Endothelial cell of umbilical vein (primary cell): ENCODE data around the gene SNPH. TPM values are rescaled to one million over a fixed set of nuclear protein-coding genes. Genes with fewer than 3 reads are reported as not detected.

ENCODE experiments used
- BruUV-seq: library from RNA; stranded (reverse); fragments of 400-500 nt; replicated peaks from 2 replicates; lab custom pipeline; 2021; lab: Mats Ljungman, UMichigan
- CTCF ChIA-PET: fragments of 300-600, 350-600 bp; sonication (Branson Sonifier 250); formaldehyde crosslinking; loops from one replicate; lab custom pipeline; 2021; ENCODE audit warnings: antibody characterized with exemption, inconsistent platforms; lab: Charles Lee
- POLR2A ChIA-PET: fragments of 300-600, 350-600 bp; sonication (Branson Sonifier 250); formaldehyde crosslinking; loops from one replicate; lab custom pipeline; 2021; ENCODE audit warnings: antibody characterized with exemption, inconsistent platforms; lab: Charles Lee
- DNase-seq: peaks from one replicate; pipeline ENCODE4 v3.0.0-alpha.2; 2011; ENCODE audit warnings: low read depth, low spot score
- FAIRE-seq: peaks from 2 replicates; lab custom pipeline; 2011; peaks lifted over from hg19 to GRCh38; lab: Jason Lieb, UNC
- H2AFZ ChIP-seq: 2 replicates; pipeline ENCODE4 v1.6.0; 2012; ENCODE audit warnings: low read depth, low read length, control low read depth, inconsistent platforms
- H3K27ac ChIP-seq: 2 replicates; pipeline ENCODE4 v1.5.1; 2011; ENCODE audit warnings: low read depth, mild to moderate bottlenecking, control low read depth, low read length, moderate library complexity; ENCODE audit not compliant: insufficient read depth
- H3K27me3 ChIP-seq, 2 experiments: 2 replicates each; pipeline versions ENCODE4 v1.6.0 to v1.6.1; 2011; ENCODE audit warnings: low read length in 2 of 2, mixed read lengths in 1 of 2; ENCODE audit not compliant: control insufficient read depth in 2 of 2, insufficient read depth in 2 of 2
- H3K36me3 ChIP-seq, 2 experiments: 2 replicates in 1 of 2; 3 replicates in 1 of 2; pipeline ENCODE4 v1.5.1; 2011; ENCODE audit warnings: low read length in 2 of 2, mild to moderate bottlenecking in 1 of 2, moderate library complexity in 1 of 2; ENCODE audit not compliant: control insufficient read depth in 2 of 2, insufficient read depth in 2 of 2; ENCODE audit errors: extremely low read depth in 1 of 2
- H3K4me1 ChIP-seq: 3 replicates; pipeline ENCODE4 v1.5.1; 2011; ENCODE audit warnings: mild to moderate bottlenecking, low read length; ENCODE audit not compliant: control insufficient read depth, insufficient read depth; ENCODE audit errors: extremely low read depth
- H3K4me2 ChIP-seq: 2 replicates; pipeline ENCODE4 v1.6.1; 2011; ENCODE audit warnings: low read length, control low read depth, mixed read lengths; ENCODE audit not compliant: insufficient read depth
- H3K4me3 ChIP-seq, 3 experiments: fragments of 200-600 bp in 1 of 3; sonication (generic), shearing (Covaris generic) in 1 of 3; replicated peaks in 1 of 3; 2 replicates each; pipeline ENCODE4 v1.5.1; 2011 to 2016; ENCODE audit warnings: control low read depth in 3 of 3, low read length in 3 of 3, mild to moderate bottlenecking in 2 of 3, inconsistent platforms in 1 of 3, low read depth in 1 of 3, moderate library complexity in 1 of 3; ENCODE audit not compliant: insufficient read depth in 1 of 3
- H3K79me2 ChIP-seq: 2 replicates; pipeline ENCODE4 v1.6.0; 2012; ENCODE audit warnings: low read length, inconsistent platforms; ENCODE audit not compliant: control insufficient read depth, insufficient read depth
- H3K9ac ChIP-seq: replicated peaks from 2 replicates; pipeline ENCODE3; 2011; ENCODE audit warnings: low read length, control low read depth; ENCODE audit not compliant: insufficient read depth; ENCODE audit errors: extremely low read depth
- H3K9me1 ChIP-seq: replicated peaks from 3 replicates; pipeline ENCODE4 v1.6.0; 2011; ENCODE audit warnings: mild to moderate bottlenecking, low read length; ENCODE audit not compliant: control insufficient read depth, insufficient read depth; ENCODE audit errors: extremely low read depth
- H3K9me3 ChIP-seq: replicated peaks from 2 replicates; pipeline ENCODE4 v1.5.1; 2012; ENCODE audit warnings: low read length, inconsistent platforms; ENCODE audit not compliant: control insufficient read depth, insufficient read depth
- H4K20me1 ChIP-seq: replicated peaks from 2 replicates; pipeline ENCODE3; 2011; ENCODE audit warnings: mild to moderate bottlenecking, low read length; ENCODE audit not compliant: control insufficient read depth, insufficient read depth; ENCODE audit errors: extremely low read depth
- EZH2 ChIP-seq: IDR thresholded peaks from 2 replicates; pipeline ENCODE4 v1.6.1; 2012; ENCODE audit warnings: borderline replicate concordance, low read depth, mild to moderate bottlenecking, moderate library complexity, low read length, inconsistent platforms; ENCODE audit not compliant: severe bottlenecking
- FOS ChIP-seq: IDR thresholded peaks from 2 replicates; pipeline ENCODE4 v1.6.1; 2011; ENCODE audit warnings: mild to moderate bottlenecking, low read length, moderate library complexity, borderline replicate concordance; ENCODE audit not compliant: insufficient read depth
- GATA2 ChIP-seq: IDR thresholded peaks from 2 replicates; pipeline ENCODE4 v1.7.0; 2011; ENCODE audit warnings: low read depth, mild to moderate bottlenecking, moderate library complexity, mixed read lengths, low read length; ENCODE audit not compliant: insufficient read length, insufficient read depth
- JUN ChIP-seq: IDR thresholded peaks from 2 replicates; pipeline ENCODE4 v1.6.1; 2011; ENCODE audit warnings: borderline replicate concordance, low read depth; ENCODE audit not compliant: insufficient read length, insufficient read depth
- MYC ChIP-seq: IDR thresholded peaks from one replicate; pipeline ENCODE4 v1.6.1; 2011; ENCODE audit warnings: mild to moderate bottlenecking, low read depth, low read length
- POLR2A ChIP-seq: IDR thresholded peaks from 2 replicates; pipeline ENCODE4 v1.6.1; 2012; ENCODE audit warnings: low read depth, mild to moderate bottlenecking, control low read depth, low read length
- POLR2AphosphoS5 ChIP-seq: IDR thresholded peaks from 2 replicates; pipeline ENCODE4 v1.6.1; 2012; ENCODE audit warnings: low read depth, mild to moderate bottlenecking, control low read depth, low read length, moderate library complexity; ENCODE audit not compliant: insufficient read depth
- dilution Hi-C: fragments of 300-500 bp; cut with MboI; formaldehyde crosslinking; loops from one replicate; pipeline ENCODE4 v1.15.0; 2019; ENCODE audit warnings: low sequenced_read_pairs; ENCODE audit not compliant: extremely low pct_ligation_motif_present
- intact Hi-C: fragments of 100-400 bp; cut with micrococcal nuclease; formaldehyde crosslinking; loops from one replicate; pipeline ENCODE4 v1.10.0; 2022
- polyA plus RNA-seq, 4 experiments: library from polyadenylated mRNA; depleted of rRNA in 3 of 4; stranded (reverse) in 3 of 4; unstranded in 1 of 4; fragments of >200 nt; gene quantifications; 2 replicates each; pipeline versions ENCODE4 v1.2.1 to v1.2.3, GENCODE V29; 2011 to 2012; ENCODE audit warnings: missing spikeins in 1 of 4
- total RNA-seq: library from RNA; stranded (reverse); gene quantifications from 2 replicates; pipeline ENCODE4 v1.2.3, GENCODE V29; 2021
- TF ChIP-seq, protein P1 (sequence below): IDR thresholded peaks from 2 replicates; pipeline ENCODE4 v1.6.1; 2011; ENCODE audit not compliant: insufficient read depth, insufficient read length
- TF ChIP-seq, protein P2 (sequence below), 2 donors: IDR thresholded peaks; 1 replicate in 1 of 2; 2 replicates in 1 of 2; pipeline ENCODE4 v1.5.1; 2011; ENCODE audit warnings: low read length in 2 of 2, mild to moderate bottlenecking in 2 of 2, moderate library complexity in 2 of 2, control low read depth in 1 of 2, inconsistent platforms in 1 of 2, low read depth in 1 of 2; ENCODE audit not compliant: insufficient read depth in 1 of 2; ENCODE audit errors: extremely low read depth in 1 of 2

The SNPH gene
- total and polyA plus RNA-seq, 2 donors (not counting 3 experiments of a cell fraction or from before 2014, with no cell fraction given) = 2.3 to 5.5 TPM

DNA sequence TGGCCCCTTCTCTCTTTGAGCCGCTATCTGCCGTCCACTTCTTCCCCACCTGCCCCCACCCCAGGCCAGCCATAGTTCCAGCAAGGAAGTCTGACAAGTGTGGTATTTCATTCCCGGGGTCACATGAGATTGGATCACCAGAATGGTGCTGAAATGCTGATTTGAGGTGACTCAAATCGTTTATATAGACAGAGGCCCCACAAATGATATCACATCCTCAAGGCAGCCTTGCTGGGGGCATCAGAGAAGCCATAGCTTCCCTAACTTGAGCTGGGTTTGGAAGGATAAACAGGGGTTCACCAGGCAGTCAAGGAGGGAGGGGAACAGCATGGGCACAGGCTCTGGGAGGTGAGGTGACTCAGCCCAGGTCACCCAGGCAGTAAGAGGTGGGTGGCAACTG lies 53.0 kb downstream of the SNPH start:
- Histone ChIP-seq H3K9me3 (no peaks in the 10 kb centered on the region), H3K79me2 (no peaks in the 10 kb centered on the region), H3K27me3 (no peaks in the 10 kb centered on the region), H3K4me3 (no peak overlapping the region), H4K20me1 (no peaks in the 10 kb centered on the region), H2AFZ (no peak overlapping the region), H3K9me1 (no peaks in the 10 kb centered on the region), H3K9ac (no peak overlapping the region), H3K4me2 (no peak overlapping the region), H3K36me3 (no peaks in the 10 kb centered on the region), H3K27ac (no peak overlapping the region), H3K4me1 (peaks cover 23% of the 10 kb centered on the region)
- intact Hi-C loops (no loop called here), dilution Hi-C loops (loop anchor here (25.0 kb wide), 1 partner anchor 118 kb away; no protein-coding TSS in a partner anchor)
- no peak for FAIRE-seq
- ChIA-PET CTCF (interaction anchor here (1.4 kb wide), 1 partner anchor 184 kb away, joined by 5 read pairs; no protein-coding TSS in a partner anchor), POLR2A (no interaction called here)
- peak; percentile 24 for DNase-seq
- no peak for TF ChIP-seq POLR2AphosphoS5
- no peak for TF ChIP-seq FOS
- TF ChIP-seq MYC = no peak
- TF ChIP-seq, protein P1, sequence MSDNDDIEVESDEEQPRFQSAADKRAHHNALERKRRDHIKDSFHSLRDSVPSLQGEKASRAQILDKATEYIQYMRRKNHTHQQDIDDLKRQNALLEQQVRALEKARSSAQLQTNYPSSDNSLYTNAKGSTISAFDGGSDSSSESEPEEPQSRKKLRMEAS = no peak
- no peak for TF ChIP-seq GATA2
- TF ChIP-seq POLR2A = no peak
- TF ChIP-seq EZH2 = no peak
- no peak for TF ChIP-seq JUN
- TF ChIP-seq, protein P2, sequence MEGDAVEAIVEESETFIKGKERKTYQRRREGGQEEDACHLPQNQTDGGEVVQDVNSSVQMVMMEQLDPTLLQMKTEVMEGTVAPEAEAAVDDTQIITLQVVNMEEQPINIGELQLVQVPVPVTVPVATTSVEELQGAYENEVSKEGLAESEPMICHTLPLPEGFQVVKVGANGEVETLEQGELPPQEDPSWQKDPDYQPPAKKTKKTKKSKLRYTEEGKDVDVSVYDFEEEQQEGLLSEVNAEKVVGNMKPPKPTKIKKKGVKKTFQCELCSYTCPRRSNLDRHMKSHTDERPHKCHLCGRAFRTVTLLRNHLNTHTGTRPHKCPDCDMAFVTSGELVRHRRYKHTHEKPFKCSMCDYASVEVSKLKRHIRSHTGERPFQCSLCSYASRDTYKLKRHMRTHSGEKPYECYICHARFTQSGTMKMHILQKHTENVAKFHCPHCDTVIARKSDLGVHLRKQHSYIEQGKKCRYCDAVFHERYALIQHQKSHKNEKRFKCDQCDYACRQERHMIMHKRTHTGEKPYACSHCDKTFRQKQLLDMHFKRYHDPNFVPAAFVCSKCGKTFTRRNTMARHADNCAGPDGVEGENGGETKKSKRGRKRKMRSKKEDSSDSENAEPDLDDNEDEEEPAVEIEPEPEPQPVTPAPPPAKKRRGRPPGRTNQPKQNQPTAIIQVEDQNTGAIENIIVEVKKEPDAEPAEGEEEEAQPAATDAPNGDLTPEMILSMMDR (IDR thresholded peaks at IDR 0.05; ENCODE audit: extremely low read depth in 1 of 2, insufficient read depth in 1 of 2, low read depth in 1 of 2, low read length in 2 of 2) = no peak
- BruUV-seq = no TSS peak
